Hepatocyte (in vitro differentiated cells): ENCODE results near the gene STT3B. TPM values are rescaled to one million over a fixed set of nuclear protein-coding genes. Genes with fewer than 3 reads are reported as not detected.

Experiments
- DNase-seq: peaks from one replicate; pipeline ENCODE4 v3.0.0-alpha.2; 2016; ENCODE audit warnings: low spot score
- H2AFZ ChIP-seq: fragments of 200-600 bp; sonication (generic); 2 replicates; pipeline ENCODE4 v1.6.0; 2016; ENCODE audit warnings: antibody characterized with exemption, mild to moderate bottlenecking
- H3K27ac ChIP-seq: fragments of 200-600 bp; sonication (generic); 2 replicates; pipeline ENCODE4 v1.5.1; 2016; ENCODE audit warnings: mild to moderate bottlenecking
- H3K27me3 ChIP-seq: fragments of 200-600 bp; sonication (generic); 2 replicates; pipeline ENCODE4 v1.6.1; 2016
- H3K36me3 ChIP-seq: fragments of 200-600 bp; sonication (generic); replicated peaks from 2 replicates; pipeline ENCODE4 v1.5.1; 2016; ENCODE audit warnings: low read depth; ENCODE audit not compliant: insufficient read depth
- H3K4me1 ChIP-seq: fragments of 200-600 bp; sonication (generic); 2 replicates; pipeline ENCODE4 v1.5.1; 2016; ENCODE audit warnings: mild to moderate bottlenecking, moderate library complexity; ENCODE audit not compliant: insufficient read depth
- H3K4me2 ChIP-seq: fragments of 200-600 bp; sonication (generic); 2 replicates; pipeline ENCODE4 v1.6.0; 2016
- H3K4me3 ChIP-seq: fragments of 200-600 bp; sonication (generic); 2 replicates; pipeline ENCODE4 v1.5.1; 2016; ENCODE audit warnings: mild to moderate bottlenecking
- H3K79me2 ChIP-seq: fragments of 200-600 bp; sonication (generic); 2 replicates; pipeline ENCODE4 v1.6.0; 2017; ENCODE audit warnings: mild to moderate bottlenecking
- H3K9me2 ChIP-seq: fragments of 200-600 bp; sonication (generic); replicated peaks from 2 replicates; pipeline ENCODE4 v1.6.0; 2017; ENCODE audit warnings: mild to moderate bottlenecking; ENCODE audit not compliant: insufficient read depth
- H3K9me3 ChIP-seq: fragments of 200-600 bp; sonication (generic); 2 replicates; pipeline ENCODE4 v1.5.1; 2016; ENCODE audit warnings: low read depth, mild to moderate bottlenecking
- H4K20me1 ChIP-seq: fragments of 200-600 bp; sonication (generic); 2 replicates; pipeline ENCODE4 v1.6.0; 2016; ENCODE audit warnings: mild to moderate bottlenecking; ENCODE audit not compliant: insufficient read depth, poor library complexity, severe bottlenecking
- EZH2 ChIP-seq: fragments of 200-600 bp; sonication (generic); IDR thresholded peaks from 2 replicates; pipeline ENCODE4 v1.6.1; 2016; ENCODE audit warnings: antibody characterized with exemption, mild to moderate bottlenecking, borderline replicate concordance
- EZH2phosphoT487 ChIP-seq: fragments of 200-600 bp; sonication (generic); IDR thresholded peaks from one replicate; pipeline ENCODE4 v1.6.1; 2018; ENCODE audit warnings: antibody characterized with exemption, mild to moderate bottlenecking, low read depth, moderate library complexity; ENCODE audit not compliant: unreplicated experiment, severe bottlenecking
- WGBS: methylation state at CpG from one replicate; pipeline ENCODE4 v1.1.6; 2016; ENCODE audit warnings: low lambda C conversion rate; ENCODE audit errors: missing lambda C conversion rate; 5-methylcytosine and 5-hydroxymethylcytosine counted together
- polyA plus RNA-seq: library from polyadenylated mRNA; unstranded; fragments of >200 nt; fragmentation: Nextera tagmentation; extraction: Ambion mirVana; gene quantifications from 2 replicates; pipeline ENCODE4 v1.2.1, GENCODE V29; 2016
- total RNA-seq: library from RNA; depleted of rRNA; stranded (reverse); fragments of >200 nt; gene quantifications from 2 replicates; pipeline ENCODE4 v1.2.3, GENCODE V29; 2014
- TF ChIP-seq, protein P1 (sequence below): fragments of 200-600 bp; sonication (generic); IDR thresholded peaks from 2 replicates; pipeline ENCODE4 v1.5.1; 2016; ENCODE audit warnings: antibody characterized with exemption, mild to moderate bottlenecking; ENCODE audit not compliant: poor library complexity

Gene STT3B
- total and polyA plus RNA-seq, 2 experiments from 2014 or later, result 101 to 253 TPM

DNA sequence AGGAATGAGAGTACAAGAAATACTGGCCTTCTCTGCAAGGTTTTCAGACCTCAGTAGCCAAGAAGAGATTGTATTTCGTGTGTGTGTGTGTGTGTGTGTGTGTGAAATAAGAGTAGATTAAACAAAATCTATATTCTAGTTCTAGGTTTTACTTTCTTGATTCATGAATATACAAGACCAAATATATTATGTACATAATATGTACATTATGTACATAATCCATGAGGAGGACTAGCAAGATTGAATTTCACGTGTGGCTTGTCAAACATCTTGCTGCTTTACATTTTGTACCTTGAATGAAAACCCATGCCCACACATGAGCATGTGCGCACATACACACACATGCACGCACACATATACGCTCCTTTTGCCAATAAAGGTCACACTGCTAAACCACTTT, 18.2 kb upstream of the STT3B start:
- no peak for TF ChIP-seq EZH2phosphoT487
- no peak for TF ChIP-seq EZH2
- TF ChIP-seq, protein P1, sequence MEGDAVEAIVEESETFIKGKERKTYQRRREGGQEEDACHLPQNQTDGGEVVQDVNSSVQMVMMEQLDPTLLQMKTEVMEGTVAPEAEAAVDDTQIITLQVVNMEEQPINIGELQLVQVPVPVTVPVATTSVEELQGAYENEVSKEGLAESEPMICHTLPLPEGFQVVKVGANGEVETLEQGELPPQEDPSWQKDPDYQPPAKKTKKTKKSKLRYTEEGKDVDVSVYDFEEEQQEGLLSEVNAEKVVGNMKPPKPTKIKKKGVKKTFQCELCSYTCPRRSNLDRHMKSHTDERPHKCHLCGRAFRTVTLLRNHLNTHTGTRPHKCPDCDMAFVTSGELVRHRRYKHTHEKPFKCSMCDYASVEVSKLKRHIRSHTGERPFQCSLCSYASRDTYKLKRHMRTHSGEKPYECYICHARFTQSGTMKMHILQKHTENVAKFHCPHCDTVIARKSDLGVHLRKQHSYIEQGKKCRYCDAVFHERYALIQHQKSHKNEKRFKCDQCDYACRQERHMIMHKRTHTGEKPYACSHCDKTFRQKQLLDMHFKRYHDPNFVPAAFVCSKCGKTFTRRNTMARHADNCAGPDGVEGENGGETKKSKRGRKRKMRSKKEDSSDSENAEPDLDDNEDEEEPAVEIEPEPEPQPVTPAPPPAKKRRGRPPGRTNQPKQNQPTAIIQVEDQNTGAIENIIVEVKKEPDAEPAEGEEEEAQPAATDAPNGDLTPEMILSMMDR, result no peak
- no peaks in the 10 kb centered on the region for H3K9me3 ChIP-seq
- H3K4me3 ChIP-seq, result no peak overlapping the region
- H3K27ac ChIP-seq, result no peak overlapping the region
- no peaks in the 10 kb centered on the region for H3K9me2 ChIP-seq
- no peak overlapping the region for H3K4me2 ChIP-seq
- H3K4me1 ChIP-seq, result no peaks in the 10 kb centered on the region
- H4K20me1 ChIP-seq, result no peaks in the 10 kb centered on the region
- no peaks in the 10 kb centered on the region for H3K36me3 ChIP-seq
- WGBS, result 92% methylated on average over 5 of the region's 5 CpGs
- no peaks in the 10 kb centered on the region for H3K27me3 ChIP-seq
- no peak overlapping the region for H2AFZ ChIP-seq
- no peaks in the 10 kb centered on the region for H3K79me2 ChIP-seq
- no peak for DNase-seq

- no peak for DNase-seq
- Histone ChIP-seq H3K9me3 (no peaks in the 10 kb centered on the region), H2AFZ (no peak overlapping the region), H3K9me2 (no peaks in the 10 kb centered on the region), H3K4me1 (no peaks in the 10 kb centered on the region), H3K4me2 (no peak overlapping the region), H3K27ac (no peak overlapping the region), H3K4me3 (no peak overlapping the region), H4K20me1 (no peaks in the 10 kb centered on the region), H3K27me3 (no peaks in the 10 kb centered on the region), H3K36me3 (no peaks in the 10 kb centered on the region), H3K79me2 (no peaks in the 10 kb centered on the region)
- no peak for TF ChIP-seq EZH2
- TF ChIP-seq, protein P1, result no peak
- TF ChIP-seq EZH2phosphoT487, result no peak
- 94% methylated on average over 2 of the region's 2 CpGs for WGBS
Measured at GRCh38 chr3:31515486-31516284, 17.0 kb upstream of the STT3B start.

GRCh38 chr3:31516757-31517156, 16.0 kb upstream of the STT3B start:
- H3K4me3 ChIP-seq, result no peak overlapping the region
- H3K27me3 ChIP-seq, result no peaks in the 10 kb centered on the region
- no peaks in the 10 kb centered on the region for H4K20me1 ChIP-seq
- no peak overlapping the region for H3K27ac ChIP-seq
- no peaks in the 10 kb centered on the region for H3K36me3 ChIP-seq
- TF ChIP-seq EZH2phosphoT487 (no peak), EZH2 (no peak)
- TF ChIP-seq, protein P1, result no peak
- H3K4me2 ChIP-seq, result no peak overlapping the region
- WGBS, result 79% methylated on average over 3 of the region's 3 CpGs
- H3K4me1 ChIP-seq, result no peaks in the 10 kb centered on the region
- no peak overlapping the region for H2AFZ ChIP-seq
- H3K9me2 ChIP-seq, result no peaks in the 10 kb centered on the region
- DNase-seq, result no peak
- H3K79me2 ChIP-seq, result no peaks in the 10 kb centered on the region
- no peaks in the 10 kb centered on the region for H3K9me3 ChIP-seq

DNA sequence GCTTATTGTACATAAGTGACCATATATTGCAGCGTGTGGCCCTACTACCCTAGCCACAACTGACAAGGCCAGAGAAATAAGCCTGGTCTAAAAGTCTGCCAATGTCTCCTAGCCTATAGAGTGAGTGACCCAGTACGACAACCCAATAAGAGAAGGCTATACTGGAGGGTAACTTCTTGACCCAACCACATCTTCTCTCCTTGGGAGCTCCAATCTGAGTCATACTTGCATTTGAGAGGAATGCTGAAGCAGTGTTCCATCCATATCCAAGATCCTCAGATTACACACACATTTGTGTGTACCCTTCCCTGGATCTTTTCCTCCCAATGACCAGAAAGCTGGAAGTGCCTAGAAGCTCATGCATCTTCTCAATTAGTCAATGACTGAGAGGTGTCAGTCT, 11.3 kb upstream of the STT3B start:
- Histone ChIP-seq H3K36me3 (no peaks in the 10 kb centered on the region), H4K20me1 (no peaks in the 10 kb centered on the region), H3K27ac (no peak overlapping the region), H3K27me3 (no peaks in the 10 kb centered on the region), H3K9me2 (no peaks in the 10 kb centered on the region), H3K9me3 (no peaks in the 10 kb centered on the region), H3K4me2 (no peak overlapping the region), H2AFZ (no peak overlapping the region), H3K4me1 (no peaks in the 10 kb centered on the region), H3K4me3 (no peak overlapping the region), H3K79me2 (no peaks in the 10 kb centered on the region)
- TF ChIP-seq EZH2, result no peak
- TF ChIP-seq, protein P1, result no peak
- no peak for TF ChIP-seq EZH2phosphoT487
- no peak for DNase-seq
- 100% methylated on average over 2 of the region's 2 CpGs for WGBS
